Choroid plexus epithelial cell (primary cell): ENCODE results near the gene LENG1.
A peak's percentile ranks its signal among the peaks of the same experiment; 100 is the strongest.
"Not testable (repeated sequence)": the region's sequence is repeated elsewhere in the genome, so short reads cannot be mapped to it uniquely, and the experiment has no call there.

Experiments used
- DNase-seq: peaks from one replicate; pipeline ENCODE4 v3.0.0-alpha.2; 2010; ENCODE audit warnings: low read depth
- H3K4me3 ChIP-seq: 2 replicates; pipeline ENCODE4 v1.5.1; 2011; ENCODE audit warnings: low read depth, mild to moderate bottlenecking, control low read depth, low read length, moderate library complexity
- TF ChIP-seq, protein P1 (sequence below): conservative IDR thresholded peaks from 2 replicates; pipeline ENCODE4 v1.5.1; 2011; ENCODE audit warnings: low read depth, mild to moderate bottlenecking, control low read depth, inconsistent platforms, low read length, moderate library complexity

The LENG1 gene

DNA sequence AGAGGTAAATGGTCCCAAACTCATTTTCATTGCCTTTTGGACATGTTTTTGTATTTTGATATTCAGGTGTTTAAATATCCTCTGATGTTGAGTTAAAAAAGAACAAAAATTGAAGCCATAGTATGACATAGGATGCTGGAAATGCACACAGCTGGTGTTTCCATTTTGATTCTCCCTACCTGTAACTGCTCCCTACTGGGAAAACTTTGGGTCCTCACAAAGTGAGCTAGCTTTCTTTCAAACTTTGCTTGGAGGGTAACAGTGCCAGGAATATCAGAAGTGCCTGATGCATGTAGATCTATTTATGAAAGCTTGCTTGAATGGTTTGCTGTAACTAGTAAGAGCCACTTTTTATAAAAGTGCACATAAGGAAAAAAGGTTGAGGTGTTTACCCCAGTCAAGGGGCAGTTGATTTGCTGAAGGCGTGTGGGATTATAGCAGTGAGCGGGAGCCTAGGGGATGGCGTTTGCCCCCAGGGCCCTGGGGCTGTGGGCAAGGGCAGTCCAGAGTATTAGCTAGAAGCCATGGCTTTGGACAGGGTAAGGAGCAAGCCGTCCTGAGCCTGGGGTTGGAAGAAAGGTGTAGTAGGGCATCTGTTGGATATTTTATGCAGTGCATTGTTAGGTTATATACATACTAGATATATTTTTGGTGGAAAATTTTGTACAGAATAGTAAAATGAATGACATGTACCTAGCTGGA lies 45.4 kb upstream of the LENG1 start:
- DNase-seq, result no peak
- H3K4me3 ChIP-seq, result no peak overlapping the region
- TF ChIP-seq, protein P1, sequence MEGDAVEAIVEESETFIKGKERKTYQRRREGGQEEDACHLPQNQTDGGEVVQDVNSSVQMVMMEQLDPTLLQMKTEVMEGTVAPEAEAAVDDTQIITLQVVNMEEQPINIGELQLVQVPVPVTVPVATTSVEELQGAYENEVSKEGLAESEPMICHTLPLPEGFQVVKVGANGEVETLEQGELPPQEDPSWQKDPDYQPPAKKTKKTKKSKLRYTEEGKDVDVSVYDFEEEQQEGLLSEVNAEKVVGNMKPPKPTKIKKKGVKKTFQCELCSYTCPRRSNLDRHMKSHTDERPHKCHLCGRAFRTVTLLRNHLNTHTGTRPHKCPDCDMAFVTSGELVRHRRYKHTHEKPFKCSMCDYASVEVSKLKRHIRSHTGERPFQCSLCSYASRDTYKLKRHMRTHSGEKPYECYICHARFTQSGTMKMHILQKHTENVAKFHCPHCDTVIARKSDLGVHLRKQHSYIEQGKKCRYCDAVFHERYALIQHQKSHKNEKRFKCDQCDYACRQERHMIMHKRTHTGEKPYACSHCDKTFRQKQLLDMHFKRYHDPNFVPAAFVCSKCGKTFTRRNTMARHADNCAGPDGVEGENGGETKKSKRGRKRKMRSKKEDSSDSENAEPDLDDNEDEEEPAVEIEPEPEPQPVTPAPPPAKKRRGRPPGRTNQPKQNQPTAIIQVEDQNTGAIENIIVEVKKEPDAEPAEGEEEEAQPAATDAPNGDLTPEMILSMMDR, result no peak

DNA sequence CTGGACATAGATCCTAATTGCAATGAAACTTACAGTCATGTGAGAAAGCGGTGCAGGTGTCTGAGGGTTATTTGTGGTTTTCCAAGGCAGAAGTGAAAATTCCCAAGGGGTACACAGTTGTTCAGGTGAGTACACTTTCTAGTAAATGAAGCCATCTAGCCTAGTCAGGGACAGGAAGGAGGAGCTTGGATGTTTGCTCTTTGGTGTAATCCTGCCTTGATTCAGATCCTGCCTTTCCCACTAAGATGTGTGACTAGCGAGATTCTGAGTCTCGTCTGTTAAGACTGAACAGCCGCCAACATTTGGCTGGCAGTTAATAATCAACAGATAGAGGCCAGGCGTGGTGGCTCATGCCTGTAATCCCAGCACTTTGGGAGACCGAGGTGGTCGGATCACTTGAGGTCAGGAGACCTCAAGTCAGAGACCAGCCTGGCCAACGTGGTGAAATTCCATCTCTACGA lies 43.7 kb upstream of the LENG1 start:
- TF ChIP-seq, protein P1, result no peak
- H3K4me3 ChIP-seq, result no peak overlapping the region

DNA sequence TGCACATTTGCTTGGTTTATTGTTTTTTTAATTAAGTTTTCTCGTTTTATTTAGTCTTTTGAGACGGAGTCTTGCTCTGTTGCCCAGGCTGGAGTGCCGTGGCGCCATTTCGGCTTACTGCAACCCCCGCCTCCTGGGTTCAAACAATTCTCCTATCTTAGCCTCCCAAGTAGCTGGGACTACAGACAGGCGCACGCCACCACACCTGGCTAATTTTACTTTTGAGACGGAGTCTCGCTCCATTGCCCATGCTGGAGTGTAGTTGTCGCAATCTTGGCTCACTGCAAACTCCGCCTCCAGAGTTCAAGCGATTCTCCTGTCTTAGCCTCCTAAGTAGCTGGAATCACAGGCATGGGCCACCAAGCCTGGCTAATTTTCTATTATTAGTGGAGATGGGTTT lies 42.5 kb upstream of the LENG1 start:
- peak overlapping the region; percentile 66 for H3K4me3 ChIP-seq
- DNase-seq, result peak; percentile 28
- TF ChIP-seq, protein P1, result no peak

More for the DNA sequence above, 43.7 kb upstream of the LENG1 start:
- DNase-seq, result no peak

DNA sequence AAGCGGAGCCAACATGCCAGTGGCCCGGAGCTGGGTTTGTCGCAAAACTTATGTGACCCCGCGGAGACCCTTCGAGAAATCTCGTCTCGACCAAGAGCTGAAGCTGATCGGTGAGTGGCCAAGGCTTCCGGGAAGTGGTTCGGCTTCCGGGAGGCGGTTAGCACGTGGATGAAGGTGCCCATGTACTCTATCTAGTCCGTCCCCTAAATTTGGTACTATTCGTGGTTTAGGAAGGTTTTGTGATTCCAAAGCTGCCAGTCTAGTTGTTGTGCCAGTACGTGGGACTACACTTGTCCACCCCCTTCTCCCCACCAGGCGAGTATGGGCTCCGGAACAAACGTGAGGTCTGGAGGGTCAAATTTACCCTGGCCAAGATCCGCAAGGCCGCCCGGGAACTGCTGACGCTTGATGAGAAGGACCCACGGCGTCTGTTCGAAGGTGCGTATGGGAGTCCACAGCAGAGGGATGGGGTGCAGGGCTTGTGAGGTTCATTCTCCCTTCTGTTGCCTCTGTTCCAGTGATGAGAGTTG lies 41.7 kb upstream of the LENG1 start:
- peak; percentile 17 for DNase-seq
- TF ChIP-seq, protein P1, result no peak
- H3K4me3 ChIP-seq, result peak overlapping the region; percentile 66

DNA sequence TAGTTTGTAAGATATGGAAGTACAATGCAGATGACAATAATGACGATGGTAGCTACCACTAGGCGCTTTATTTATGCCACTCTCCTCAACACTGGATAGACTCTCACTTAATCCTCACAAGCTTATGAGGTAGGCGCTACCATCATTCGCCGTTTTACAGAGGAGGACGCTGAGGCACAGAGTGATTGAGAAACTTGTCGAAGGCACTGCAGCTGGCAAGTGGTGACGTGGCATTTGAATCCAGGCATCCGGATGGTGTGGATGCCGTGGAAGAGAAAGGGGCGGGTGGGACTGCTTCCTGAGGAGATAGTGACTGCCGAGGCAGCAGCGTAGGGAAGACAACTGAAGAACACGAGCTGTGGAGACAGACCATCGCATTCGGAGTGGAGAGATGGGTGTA lies 39.9 kb upstream of the LENG1 start:
- TF ChIP-seq, protein P1, result no peak
- no peak overlapping the region for H3K4me3 ChIP-seq
- DNase-seq, result no peak

DNA sequence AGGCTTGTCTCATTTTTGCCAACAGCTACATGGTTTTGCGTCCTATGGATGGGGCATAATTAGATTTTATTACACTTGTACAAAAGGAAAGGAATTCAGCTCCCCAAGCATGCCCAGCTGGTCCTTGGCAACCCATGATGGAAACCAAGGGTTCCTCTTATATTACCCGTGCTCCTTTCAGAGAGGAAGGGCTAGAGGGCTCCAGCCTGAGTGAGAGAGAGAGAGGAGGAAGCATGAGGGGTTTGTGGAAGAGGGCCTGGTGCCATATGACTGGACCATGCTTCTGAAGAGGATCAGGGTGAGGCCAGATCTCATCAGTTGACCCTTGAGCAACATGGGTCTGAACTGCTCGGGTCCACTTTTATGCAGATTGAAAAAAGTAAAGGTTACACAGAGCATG lies 37.6 kb upstream of the LENG1 start:
- TF ChIP-seq, protein P1, result no peak
- no peak overlapping the region for H3K4me3 ChIP-seq
- DNase-seq, result no peak

DNA sequence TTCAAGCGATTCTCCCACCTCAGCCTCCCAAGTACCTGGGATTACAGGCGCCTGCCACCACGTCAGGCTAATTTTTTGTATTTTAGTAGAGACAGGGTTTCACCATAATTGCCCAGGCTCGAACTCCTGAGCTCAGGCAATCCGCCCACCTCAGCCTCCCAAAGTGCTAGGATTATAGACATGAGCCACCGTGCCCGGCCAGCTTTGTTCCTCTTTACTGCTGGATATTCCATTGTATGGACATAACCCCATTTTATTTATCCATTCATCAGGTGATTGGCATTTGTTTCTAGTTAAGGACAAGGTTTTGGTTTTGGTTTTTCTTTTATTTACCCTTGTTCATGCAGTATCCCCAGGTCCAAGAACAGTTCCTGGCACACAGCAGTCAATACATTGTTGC lies 37.0 kb upstream of the LENG1 start:
- TF ChIP-seq, protein P1, result no peak
- no peak overlapping the region for H3K4me3 ChIP-seq
- DNase-seq, result no peak

DNA sequence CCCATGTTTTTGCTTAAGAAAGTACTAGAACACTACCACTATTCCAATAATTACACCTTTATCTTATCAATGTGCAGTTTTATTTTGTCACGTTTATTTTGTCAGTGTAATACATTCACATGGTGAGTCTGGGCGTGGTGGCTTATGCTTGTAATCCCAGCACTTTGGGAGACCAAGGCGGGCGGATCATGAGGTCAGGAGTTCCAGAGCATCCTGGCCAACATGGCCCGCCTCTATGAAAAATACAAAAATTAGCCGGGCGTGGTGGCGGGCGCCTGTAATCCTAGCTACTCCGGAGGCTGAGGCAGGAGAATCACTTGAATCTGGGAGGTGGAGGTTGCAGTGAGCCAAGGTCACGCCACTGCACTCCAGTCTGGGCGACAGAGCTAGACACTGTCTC lies 34.9 kb upstream of the LENG1 start:
- not testable (repeated sequence) for H3K4me3 ChIP-seq, DNase-seq
